K562 (cell line): Measurements from ENCODE around the gene MCAM. TPM values are rescaled to one million over a fixed set of nuclear protein-coding genes. Genes with fewer than 3 reads are reported as not detected.

Experiments used
- ATAC-seq: fragments of 200-7000 bp; cut with Tn5 transposase; 3 replicates; pipeline ENCODE4 v1.9.1; 2020; ENCODE audit warnings: moderate library complexity
- BruUV-seq: library from RNA; stranded (reverse); fragments of 400-500 nt; replicated peaks from 2 replicates; lab custom pipeline; 2021; lab: Mats Ljungman, UMichigan
- CTCF ChIA-PET: fragments of 300-600 bp; formaldehyde crosslinking; extraction: SDS; loops from one replicate; lab custom pipeline; 2021; ENCODE audit warnings: low intra/inter-chr PET ratio; lab: Yijun Ruan, JAX
- POLR2A ChIA-PET: fragments of 300-600, 350-650 bp; sonication (Branson Sonifier 250); formaldehyde crosslinking; extraction: SDS; loops from one replicate; lab custom pipeline; 2021; ENCODE audit warnings: antibody characterized with exemption, inconsistent platforms; lab: Yijun Ruan, JAX
- DNase-seq, 4 experiments: peaks; one replicate each; pipeline versions ENCODE4 v3.0.0 to v3.0.0-alpha.2; 2011 to 2018; ENCODE audit warnings: low spot score in 3 of 4, mixed read lengths in 3 of 4; ENCODE audit errors: extremely low read depth in 1 of 4
- FAIRE-seq: peaks from 2 replicates; lab custom pipeline; 2011; peaks lifted over from hg19 to GRCh38; lab: Jason Lieb, UNC
- H2AFZ ChIP-seq: 2 replicates; pipeline ENCODE4 v1.6.0; 2011; ENCODE audit warnings: low read depth, low read length, control low read depth, inconsistent platforms
- H3K27ac ChIP-seq: fragments of 200-600 bp; 3 replicates; pipeline ENCODE4 v1.8.0; 2011; ENCODE audit warnings: low read depth, mild to moderate bottlenecking, control low read depth, inconsistent platforms, low read length, moderate library complexity, mixed read lengths; ENCODE audit errors: extremely low read depth
- H3K27me3 ChIP-seq, 2 experiments: fragments of 300-600 bp in 1 of 2; 2 replicates in 1 of 2; 3 replicates in 1 of 2; pipeline versions ENCODE4 v1.6.0 to v1.8.0; 2011; ENCODE audit warnings: inconsistent platforms in 2 of 2, low read length in 2 of 2, mild to moderate bottlenecking in 1 of 2, mixed read lengths in 1 of 2, moderate library complexity in 1 of 2; ENCODE audit not compliant: control insufficient read depth in 2 of 2, insufficient read depth in 2 of 2
- H3K36me3 ChIP-seq: fragments of 300-600 bp; 3 replicates; pipeline ENCODE4 v1.8.0; 2011; ENCODE audit warnings: mild to moderate bottlenecking, low read length, inconsistent platforms; ENCODE audit not compliant: control insufficient read depth, insufficient read depth
- H3K4me1 ChIP-seq, 2 experiments: fragments of 200-600 bp in 1 of 2; replicated peaks in 1 of 2; 2 replicates in 1 of 2; 3 replicates in 1 of 2; pipeline versions ENCODE4 v1.5.1 to v1.8.0; 2011; ENCODE audit warnings: inconsistent platforms in 2 of 2, low read length in 2 of 2, mild to moderate bottlenecking in 1 of 2, mixed read lengths in 1 of 2, moderate library complexity in 1 of 2; ENCODE audit not compliant: control insufficient read depth in 2 of 2, insufficient read depth in 2 of 2
- H3K4me2 ChIP-seq: 2 replicates; pipeline ENCODE4 v1.6.1; 2011; ENCODE audit warnings: low read length, control low read depth, inconsistent platforms, mixed read lengths; ENCODE audit not compliant: insufficient read depth
- H3K4me3 ChIP-seq: fragments of 200-600 bp; sonication (generic), shearing (Covaris generic); 2 replicates; pipeline ENCODE4 v1.5.1; 2016; ENCODE audit warnings: control low read depth, inconsistent platforms
- H3K79me2 ChIP-seq: fragments of 200-600 bp; 3 replicates; pipeline ENCODE4 v1.8.0; 2011; ENCODE audit warnings: low read length, inconsistent platforms; ENCODE audit not compliant: control insufficient read depth, insufficient read depth
- H3K9ac ChIP-seq, 2 experiments: 2 replicates each; pipeline versions ENCODE4 v1.6.0 to v1.6.1; 2011; ENCODE audit warnings: low read depth in 2 of 2, low read length in 2 of 2, control low read depth in 1 of 2, inconsistent platforms in 1 of 2, mild to moderate bottlenecking in 1 of 2, mixed read lengths in 1 of 2; ENCODE audit not compliant: insufficient read depth in 1 of 2
- H3K9me1 ChIP-seq: one replicate; pipeline ENCODE4 v1.6.0; 2011; ENCODE audit warnings: inconsistent platforms, mild to moderate bottlenecking, low read length, moderate library complexity; ENCODE audit not compliant: control insufficient read depth, insufficient read depth
- H3K9me3 ChIP-seq: replicated peaks from 2 replicates; pipeline ENCODE4 v1.5.1; 2011; ENCODE audit warnings: low read depth, low read length, inconsistent platforms; ENCODE audit not compliant: control insufficient read depth, insufficient read depth
- H4K20me1 ChIP-seq: replicated peaks from 2 replicates; pipeline ENCODE4 v1.6.1; 2011; ENCODE audit warnings: low read length, inconsistent platforms, mixed read lengths; ENCODE audit not compliant: control insufficient read depth, insufficient read depth
- NUFIP1 ChIP-seq: fragments of 450-650 bp; IDR thresholded peaks from 2 replicates; pipeline ENCODE4 v1.6.1; 2018; ENCODE audit not compliant: partially characterized antibody
- RHOXF2B ChIP-seq: fragments of 250-450 bp; sonication (Bioruptor Pico); conservative IDR thresholded peaks from 2 replicates; pipeline ENCODE4 v1.5.1; 2021
- TBL1XR1 ChIP-seq, 2 experiments: IDR thresholded peaks; 2 replicates each; pipeline ENCODE4 v1.6.1; 2012; ENCODE audit warnings: improper control_type of control experiment in 2 of 2, low read length in 2 of 2, mild to moderate bottlenecking in 1 of 2
- ZEB2 ChIP-seq: fragments of 450-650 bp; IDR thresholded peaks from 2 replicates; pipeline ENCODE4 v1.6.1; 2016
- ZNF395 ChIP-seq: fragments of 200-800 bp; sonication (Bioruptor generic); IDR thresholded peaks from 2 replicates; pipeline ENCODE4 v1.6.1; 2017; ENCODE audit warnings: missing genetic modification characterization, missing compliant biosample characterization
- WGBS: fragments of 100-300 bp; shearing (Covaris generic); methylation state at CpG from one replicate; pipeline ENCODE4 v1.1.6; 2016; ENCODE audit warnings: low coverage, mixed read lengths; ENCODE audit not compliant: insufficient coverage; ENCODE audit errors: missing lambda C conversion rate; 5-methylcytosine and 5-hydroxymethylcytosine counted together
- in situ Hi-C: fragments of 300-500 bp; cut with MboI; formaldehyde crosslinking; loops from 4 replicates; pipeline ENCODE4 v1.15.0; 2018; ENCODE audit warnings: inconsistent platforms, mixed read lengths
- intact Hi-C: fragments of 100-400 bp; cut with micrococcal nuclease; formaldehyde crosslinking; loops from 2 replicates; pipeline ENCODE4 v1.14.2; 2022
- polyA plus RNA-seq, 8 experiments: library from polyadenylated mRNA; depleted of rRNA in 4 of 8; stranded (reverse) in 5 of 8; unstranded in 3 of 8; fragments of >200 nt; fragmentation: Nextera tagmentation in 2 of 8; fragmentation: Illumina TruSeq in 1 of 8; extraction: Ambion mirVana in 2 of 8; extraction: Trizol in 1 of 8; gene quantifications; 2 replicates each; pipeline versions ENCODE4 v1.2.1 to v1.2.3, GENCODE V29; 2011 to 2014; ENCODE audit warnings: inconsistent platforms in 1 of 8, missing spikeins in 1 of 8
- total RNA-seq, 7 experiments: library from RNA; depleted of rRNA in 6 of 7; stranded (reverse); fragments of >200 nt in 6 of 7; fragmentation: Illumina TruSeq in 2 of 7; extraction: Trizol in 2 of 7; gene quantifications; 2 replicates each; pipeline versions ENCODE4 v1.2.1 to v1.2.3, GENCODE V29; 2011 to 2021; ENCODE audit warnings: low replicate concordance in 1 of 7

Gene MCAM
- total and polyA plus RNA-seq, 9 of the 15 experiments (the other 6 are each of a cell fraction or from before 2014, with no cell fraction given) = 14.7 to 118 (median 53.6) TPM

- H3K36me3 ChIP-seq = peaks cover 78% of the 10 kb centered on the region
- intact Hi-C loops (no loop called here), in situ Hi-C loops (no loop called here)
- DNase-seq = no peak
- no peaks in the 10 kb centered on the region for H3K4me1 ChIP-seq
- no peaks in the 10 kb centered on the region for H3K27me3 ChIP-seq
- CTCF ChIA-PET = no interaction called here
- TF ChIP-seq RHOXF2B (no peak), TBL1XR1 (IDR thresholded peaks at IDR 0.05; ENCODE audit: low read length in 2 of 2) (no peak), ZNF395 (CRISPR knock-in tag) (no peak), NUFIP1 (no peak), ZEB2 (no peak)
- no peak overlapping the region for H3K4me3 ChIP-seq
- H4K20me1 ChIP-seq = no peaks in the 10 kb centered on the region
- H3K9me3 ChIP-seq = no peaks in the 10 kb centered on the region
- H3K27ac ChIP-seq = no peak overlapping the region
- BruUV-seq = no TSS peak
- no peaks in the 10 kb centered on the region for H3K9me1 ChIP-seq
- H3K4me2 ChIP-seq = no peak overlapping the region
- no peak for FAIRE-seq
- H2AFZ ChIP-seq = no peak overlapping the region
- 75% methylated on average over 3 of the region's 3 CpGs for WGBS
- H3K9ac ChIP-seq = no peak overlapping the region
- POLR2A ChIA-PET = interaction anchor here (0.6 to 2.5 kb wide), 6 partner anchors 10 to 206 kb away, joined by 3 to 17 read pairs (median 3); a partner anchor contains a TSS
- no peaks in the 10 kb centered on the region for H3K79me2 ChIP-seq
- no peak for ATAC-seq
These were observed 16.5 kb downstream of the MCAM start for GRCh38 chr11:119300198-119300964.
